ENCODE measurements around the gene KNCN. TPM values are rescaled to one million over a fixed set of nuclear protein-coding genes. Genes with fewer than 3 reads are reported as not detected.

The KNCN gene
- total and polyA plus RNA-seq, 10 of the 15 experiments (the other 5 are each of a cell fraction or from before 2014, with no cell fraction given) = not detected

DNA sequence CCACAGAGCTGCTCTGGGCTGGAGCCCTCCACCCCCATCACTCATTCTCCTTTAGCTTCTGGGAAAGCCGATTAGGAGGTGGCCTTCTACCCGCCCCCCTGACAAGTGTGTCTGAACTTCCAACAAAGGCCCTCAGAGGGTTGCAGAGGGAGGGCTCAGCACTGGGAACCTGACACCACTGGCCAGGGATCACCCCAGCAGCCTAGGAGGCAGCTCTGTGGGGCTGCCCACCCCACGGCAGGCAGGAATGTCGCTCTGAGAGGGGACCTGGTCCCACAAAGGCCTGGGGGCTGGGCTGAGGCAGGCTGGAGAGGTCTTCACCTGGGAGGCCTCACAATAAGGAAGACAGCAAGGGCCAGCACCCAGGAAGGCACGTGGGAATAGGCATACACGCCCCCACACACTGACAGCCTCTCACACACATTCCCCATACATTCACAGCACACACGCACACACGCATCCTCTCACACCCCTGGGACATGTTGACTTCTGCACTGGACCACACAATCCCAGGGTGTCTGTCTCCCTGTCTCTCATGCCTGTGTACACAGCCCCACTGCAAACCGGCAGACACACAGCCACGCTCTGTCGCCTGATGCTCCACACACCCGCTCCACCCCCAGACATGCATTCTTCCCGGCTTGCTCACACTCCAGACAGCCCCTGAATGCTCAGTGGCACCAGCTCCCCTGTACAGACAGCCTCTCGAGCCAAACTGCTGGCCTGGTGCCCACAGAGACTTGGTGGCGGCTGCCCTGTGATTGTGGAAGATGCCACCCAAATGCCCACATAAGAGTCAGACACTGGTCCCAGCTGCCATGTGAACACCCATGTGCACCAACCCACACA lies 31.2 kb downstream of the KNCN start:
- Histone ChIP-seq H3K9me3 (replicated peaks; ENCODE audit: control insufficient read depth, insufficient read depth, low read length) (no peaks in the 10 kb centered on the region), H3K4me3 (no peak overlapping the region), H4K20me1 (ENCODE audit: control insufficient read depth, insufficient read depth) (no peaks in the 10 kb centered on the region), H3K36me3 (ENCODE audit: control insufficient read depth in 2 of 2, insufficient read depth in 2 of 2, low read length in 1 of 2) (no peaks in the 10 kb centered on the region), H3K79me2 (ENCODE audit: control insufficient read depth, insufficient read depth, low read length) (no peaks in the 10 kb centered on the region), H3K9ac (ENCODE audit: control insufficient read depth, insufficient read depth, low read length) (no peak overlapping the region), H3K4me1 (ENCODE audit: control insufficient read depth, insufficient read depth, low read length) (peaks cover 12% of the 10 kb centered on the region), H3K27ac (ENCODE audit: control insufficient read depth, insufficient read depth) (no peak overlapping the region), H3K4me2 (ENCODE audit: control insufficient read depth, insufficient read depth) (no peak overlapping the region), H2AFZ (ENCODE audit: control insufficient read depth, low read depth, low read length) (no peak overlapping the region), H3K27me3 (replicated peaks in 1 of 2; ENCODE audit: control insufficient read depth in 2 of 2, insufficient read depth in 2 of 2, low read length in 1 of 2) (no peaks in the 10 kb centered on the region; a peak in 1 of 4 replicates)
- SMC1A ChIA-PET (ENCODE audit: uncharacterized antibody, unreplicated experiment) = no interaction called here
- DNase-seq (ENCODE audit: low read depth, low spot score) = no peak
- ATAC-seq = no peak
- FAIRE-seq = no peak
- in situ Hi-C loops (cut with MboI) (no loop called here), intact Hi-C loops (cut with micrococcal nuclease; ENCODE audit: unreplicated experiment) (no loop called here)
- POLR2A ChIA-PET = no interaction called here
- BruUV-seq (replicated peaks) = no TSS peak
- WGBS (ENCODE audit: insufficient coverage, insufficient replicate concordance, low lambda C conversion rate, missing lambda C conversion rate) = 65% methylated on average over 15 of the region's 15 CpGs
- CTCF ChIA-PET = no interaction called here
- RAD21 ChIA-PET (ENCODE audit: unreplicated experiment) = no interaction called here
- TF ChIP-seq, protein P1, sequence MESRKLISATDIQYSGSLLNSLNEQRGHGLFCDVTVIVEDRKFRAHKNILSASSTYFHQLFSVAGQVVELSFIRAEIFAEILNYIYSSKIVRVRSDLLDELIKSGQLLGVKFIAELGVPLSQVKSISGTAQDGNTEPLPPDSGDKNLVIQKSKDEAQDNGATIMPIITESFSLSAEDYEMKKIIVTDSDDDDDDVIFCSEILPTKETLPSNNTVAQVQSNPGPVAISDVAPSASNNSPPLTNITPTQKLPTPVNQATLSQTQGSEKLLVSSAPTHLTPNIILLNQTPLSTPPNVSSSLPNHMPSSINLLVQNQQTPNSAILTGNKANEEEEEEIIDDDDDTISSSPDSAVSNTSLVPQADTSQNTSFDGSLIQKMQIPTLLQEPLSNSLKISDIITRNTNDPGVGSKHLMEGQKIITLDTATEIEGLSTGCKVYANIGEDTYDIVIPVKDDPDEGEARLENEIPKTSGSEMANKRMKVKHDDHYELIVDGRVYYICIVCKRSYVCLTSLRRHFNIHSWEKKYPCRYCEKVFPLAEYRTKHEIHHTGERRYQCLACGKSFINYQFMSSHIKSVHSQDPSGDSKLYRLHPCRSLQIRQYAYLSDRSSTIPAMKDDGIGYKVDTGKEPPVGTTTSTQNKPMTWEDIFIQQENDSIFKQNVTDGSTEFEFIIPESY (IDR thresholded peaks at IDR 0.05) = no peak
- no peak for TF ChIP-seq NFIC (IDR thresholded peaks at IDR 0.05; ENCODE audit: low read depth, low read length)
- no peak for TF ChIP-seq ATF7 (IDR thresholded peaks at IDR 0.05; ENCODE audit: low read depth)
- TF ChIP-seq, protein P2, sequence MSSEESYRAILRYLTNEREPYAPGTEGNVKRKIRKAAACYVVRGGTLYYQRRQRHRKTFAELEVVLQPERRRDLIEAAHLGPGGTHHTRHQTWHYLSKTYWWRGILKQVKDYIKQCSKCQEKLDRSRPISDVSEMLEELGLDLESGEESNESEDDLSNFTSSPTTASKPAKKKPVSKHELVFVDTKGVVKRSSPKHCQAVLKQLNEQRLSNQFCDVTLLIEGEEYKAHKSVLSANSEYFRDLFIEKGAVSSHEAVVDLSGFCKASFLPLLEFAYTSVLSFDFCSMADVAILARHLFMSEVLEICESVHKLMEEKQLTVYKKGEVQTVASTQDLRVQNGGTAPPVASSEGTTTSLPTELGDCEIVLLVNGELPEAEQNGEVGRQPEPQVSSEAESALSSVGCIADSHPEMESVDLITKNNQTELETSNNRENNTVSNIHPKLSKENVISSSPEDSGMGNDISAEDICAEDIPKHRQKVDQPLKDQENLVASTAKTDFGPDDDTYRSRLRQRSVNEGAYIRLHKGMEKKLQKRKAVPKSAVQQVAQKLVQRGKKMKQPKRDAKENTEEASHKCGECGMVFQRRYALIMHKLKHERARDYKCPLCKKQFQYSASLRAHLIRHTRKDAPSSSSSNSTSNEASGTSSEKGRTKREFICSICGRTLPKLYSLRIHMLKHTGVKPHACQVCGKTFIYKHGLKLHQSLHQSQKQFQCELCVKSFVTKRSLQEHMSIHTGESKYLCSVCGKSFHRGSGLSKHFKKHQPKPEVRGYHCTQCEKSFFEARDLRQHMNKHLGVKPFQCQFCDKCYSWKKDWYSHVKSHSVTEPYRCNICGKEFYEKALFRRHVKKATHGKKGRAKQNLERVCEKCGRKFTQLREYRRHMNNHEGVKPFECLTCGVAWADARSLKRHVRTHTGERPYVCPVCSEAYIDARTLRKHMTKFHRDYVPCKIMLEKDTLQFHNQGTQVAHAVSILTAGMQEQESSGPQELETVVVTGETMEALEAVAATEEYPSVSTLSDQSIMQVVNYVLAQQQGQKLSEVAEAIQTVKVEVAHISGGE (CRISPR knock-in tag; IDR thresholded peaks at IDR 0.05) = no peak
- TF ChIP-seq, protein P3, sequence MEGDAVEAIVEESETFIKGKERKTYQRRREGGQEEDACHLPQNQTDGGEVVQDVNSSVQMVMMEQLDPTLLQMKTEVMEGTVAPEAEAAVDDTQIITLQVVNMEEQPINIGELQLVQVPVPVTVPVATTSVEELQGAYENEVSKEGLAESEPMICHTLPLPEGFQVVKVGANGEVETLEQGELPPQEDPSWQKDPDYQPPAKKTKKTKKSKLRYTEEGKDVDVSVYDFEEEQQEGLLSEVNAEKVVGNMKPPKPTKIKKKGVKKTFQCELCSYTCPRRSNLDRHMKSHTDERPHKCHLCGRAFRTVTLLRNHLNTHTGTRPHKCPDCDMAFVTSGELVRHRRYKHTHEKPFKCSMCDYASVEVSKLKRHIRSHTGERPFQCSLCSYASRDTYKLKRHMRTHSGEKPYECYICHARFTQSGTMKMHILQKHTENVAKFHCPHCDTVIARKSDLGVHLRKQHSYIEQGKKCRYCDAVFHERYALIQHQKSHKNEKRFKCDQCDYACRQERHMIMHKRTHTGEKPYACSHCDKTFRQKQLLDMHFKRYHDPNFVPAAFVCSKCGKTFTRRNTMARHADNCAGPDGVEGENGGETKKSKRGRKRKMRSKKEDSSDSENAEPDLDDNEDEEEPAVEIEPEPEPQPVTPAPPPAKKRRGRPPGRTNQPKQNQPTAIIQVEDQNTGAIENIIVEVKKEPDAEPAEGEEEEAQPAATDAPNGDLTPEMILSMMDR (IDR thresholded peaks at IDR 0.05 in 2 of 3, conservative IDR thresholded peaks at IDR 0.05 in 1 of 3; ENCODE audit: control insufficient read depth in 2 of 3, extremely low read depth in 1 of 3, insufficient read depth in 1 of 3, low read depth in 3 of 3, low read length in 3 of 3) = no peak
- TF ChIP-seq, protein P4, sequence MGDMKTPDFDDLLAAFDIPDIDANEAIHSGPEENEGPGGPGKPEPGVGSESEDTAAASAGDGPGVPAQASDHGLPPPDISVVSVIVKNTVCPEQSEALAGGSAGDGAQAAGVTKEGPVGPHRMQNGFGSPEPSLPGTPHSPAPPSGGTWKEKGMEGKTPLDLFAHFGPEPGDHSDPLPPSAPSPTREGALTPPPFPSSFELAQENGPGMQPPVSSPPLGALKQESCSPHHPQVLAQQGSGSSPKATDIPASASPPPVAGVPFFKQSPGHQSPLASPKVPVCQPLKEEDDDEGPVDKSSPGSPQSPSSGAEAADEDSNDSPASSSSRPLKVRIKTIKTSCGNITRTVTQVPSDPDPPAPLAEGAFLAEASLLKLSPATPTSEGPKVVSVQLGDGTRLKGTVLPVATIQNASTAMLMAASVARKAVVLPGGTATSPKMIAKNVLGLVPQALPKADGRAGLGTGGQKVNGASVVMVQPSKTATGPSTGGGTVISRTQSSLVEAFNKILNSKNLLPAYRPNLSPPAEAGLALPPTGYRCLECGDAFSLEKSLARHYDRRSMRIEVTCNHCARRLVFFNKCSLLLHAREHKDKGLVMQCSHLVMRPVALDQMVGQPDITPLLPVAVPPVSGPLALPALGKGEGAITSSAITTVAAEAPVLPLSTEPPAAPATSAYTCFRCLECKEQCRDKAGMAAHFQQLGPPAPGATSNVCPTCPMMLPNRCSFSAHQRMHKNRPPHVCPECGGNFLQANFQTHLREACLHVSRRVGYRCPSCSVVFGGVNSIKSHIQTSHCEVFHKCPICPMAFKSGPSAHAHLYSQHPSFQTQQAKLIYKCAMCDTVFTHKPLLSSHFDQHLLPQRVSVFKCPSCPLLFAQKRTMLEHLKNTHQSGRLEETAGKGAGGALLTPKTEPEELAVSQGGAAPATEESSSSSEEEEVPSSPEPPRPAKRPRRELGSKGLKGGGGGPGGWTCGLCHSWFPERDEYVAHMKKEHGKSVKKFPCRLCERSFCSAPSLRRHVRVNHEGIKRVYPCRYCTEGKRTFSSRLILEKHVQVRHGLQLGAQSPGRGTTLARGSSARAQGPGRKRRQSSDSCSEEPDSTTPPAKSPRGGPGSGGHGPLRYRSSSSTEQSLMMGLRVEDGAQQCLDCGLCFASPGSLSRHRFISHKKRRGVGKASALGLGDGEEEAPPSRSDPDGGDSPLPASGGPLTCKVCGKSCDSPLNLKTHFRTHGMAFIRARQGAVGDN (IDR thresholded peaks at IDR 0.05) = no peak
- no peak for TF ChIP-seq PAX8 (IDR thresholded peaks at IDR 0.05)
- no peak for TF ChIP-seq RAD21 (IDR thresholded peaks at IDR 0.05; ENCODE audit: insufficient read depth, low read depth, low read length)
